ENCODE results near the gene PRSS48.

PRSS48 gene

GRCh38 chr4:151310124-151310728 is 33.3 kb downstream of the PRSS48 start:
- Histone ChIP-seq H3K4me3 (ENCODE audit: low read depth in 1 of 2, low read length in 2 of 2) (no peak overlapping the region), H3K79me2 (ENCODE audit: insufficient read depth, low read length) (no peaks in the 10 kb centered on the region), H2AFZ (ENCODE audit: low read depth, low read length) (no peak overlapping the region), H3K4me1 (ENCODE audit: insufficient read depth, low read length) (no peaks in the 10 kb centered on the region), H3K36me3 (ENCODE audit: insufficient read depth, low read length) (no peaks in the 10 kb centered on the region), H3K4me2 (ENCODE audit: insufficient read depth, low read length) (no peak overlapping the region), H3K9ac (ENCODE audit: low read depth, low read length) (no peak overlapping the region), H3K27me3 (ENCODE audit: insufficient read depth, low read length, poor library complexity) (no peaks in the 10 kb centered on the region), H3K9me3 (ENCODE audit: insufficient read depth, low read length, severe bottlenecking) (no peaks in the 10 kb centered on the region), H3K27ac (ENCODE audit: low read length) (no peak overlapping the region), H4K20me1 (ENCODE audit: insufficient read depth, low read length) (no peaks in the 10 kb centered on the region)
- TF ChIP-seq CTCF (IDR thresholded peaks at IDR 0.05; ENCODE audit: borderline replicate concordance, extremely low read depth, low read length, poor library complexity, severe bottlenecking): no peak
- TF ChIP-seq EZH2 (IDR thresholded peaks at IDR 0.05; ENCODE audit: borderline replicate concordance, low read depth, low read length, severe bottlenecking): no peak
- ATAC-seq (ENCODE audit: insufficient read depth, low read depth): no peak
- DNase-seq: no peak

GRCh38 chr4:151313306-151314009 is 36.5 kb downstream of the PRSS48 start:
- Histone ChIP-seq H3K27me3 (ENCODE audit: insufficient read depth, low read length, poor library complexity) (no peaks in the 10 kb centered on the region), H3K9me3 (ENCODE audit: insufficient read depth, low read length, severe bottlenecking) (no peaks in the 10 kb centered on the region), H3K36me3 (ENCODE audit: insufficient read depth, low read length) (no peaks in the 10 kb centered on the region), H4K20me1 (ENCODE audit: insufficient read depth, low read length) (no peaks in the 10 kb centered on the region), H2AFZ (ENCODE audit: low read depth, low read length) (no peak overlapping the region), H3K79me2 (ENCODE audit: insufficient read depth, low read length) (no peaks in the 10 kb centered on the region), H3K4me2 (ENCODE audit: insufficient read depth, low read length) (no peak overlapping the region), H3K4me3 (ENCODE audit: low read depth in 1 of 2, low read length in 2 of 2) (no peak overlapping the region), H3K4me1 (ENCODE audit: insufficient read depth, low read length) (no peaks in the 10 kb centered on the region), H3K27ac (ENCODE audit: low read length) (no peak overlapping the region), H3K9ac (ENCODE audit: low read depth, low read length) (no peak overlapping the region)
- TF ChIP-seq CTCF (IDR thresholded peaks at IDR 0.05; ENCODE audit: borderline replicate concordance, extremely low read depth, low read length, poor library complexity, severe bottlenecking) (no peak), EZH2 (IDR thresholded peaks at IDR 0.05; ENCODE audit: borderline replicate concordance, low read depth, low read length, severe bottlenecking) (no peak)
- DNase-seq (no peak), ATAC-seq (ENCODE audit: insufficient read depth, low read depth) (no peak)

GRCh38 chr4:151314010-151314355 is 37.0 kb downstream of the PRSS48 start:
- no peaks in the 10 kb centered on the region for H3K27me3 ChIP-seq (ENCODE audit: insufficient read depth, low read length, poor library complexity)
- TF ChIP-seq CTCF (IDR thresholded peaks at IDR 0.05; ENCODE audit: borderline replicate concordance, extremely low read depth, low read length, poor library complexity, severe bottlenecking): no peak
- TF ChIP-seq EZH2 (IDR thresholded peaks at IDR 0.05; ENCODE audit: borderline replicate concordance, low read depth, low read length, severe bottlenecking): no peak
- DNase-seq: no peak
- no peaks in the 10 kb centered on the region for H3K4me1 ChIP-seq (ENCODE audit: insufficient read depth, low read length)
- no peaks in the 10 kb centered on the region for H3K79me2 ChIP-seq (ENCODE audit: insufficient read depth, low read length)
- H3K4me3 ChIP-seq (ENCODE audit: low read depth in 1 of 2, low read length in 2 of 2): no peak overlapping the region
- H2AFZ ChIP-seq (ENCODE audit: low read depth, low read length): no peak overlapping the region
- no peaks in the 10 kb centered on the region for H3K36me3 ChIP-seq (ENCODE audit: insufficient read depth, low read length)
- H3K9ac ChIP-seq (ENCODE audit: low read depth, low read length): no peak overlapping the region
- H3K9me3 ChIP-seq (ENCODE audit: insufficient read depth, low read length, severe bottlenecking): no peaks in the 10 kb centered on the region
- ATAC-seq (ENCODE audit: insufficient read depth, low read depth): no peak
- no peak overlapping the region for H3K4me2 ChIP-seq (ENCODE audit: insufficient read depth, low read length)
- no peaks in the 10 kb centered on the region for H4K20me1 ChIP-seq (ENCODE audit: insufficient read depth, low read length)
- no peak overlapping the region for H3K27ac ChIP-seq (ENCODE audit: low read length)

Data from DND-41 (cell line).